NCI-H345 (cell line): ENCODE results near the gene OTOF.

ENCODE experiments used
- DNase-seq: peaks from one replicate; lab custom pipeline; 2025; lab: John Stamatoyannopoulos, UW

OTOF gene

GRCh38 chr2:26477911-26478253, at the start of gene OTOF:
OTOF (minus strand) TSS chr2:26478124.
- no peak for DNase-seq

- DNase-seq, result no peak
These were observed 48.7 kb upstream of the OTOF start for GRCh38 chr2:26526589-26526988.

- DNase-seq, result no peak
These were observed 48.2 kb upstream of the OTOF start for GRCh38 chr2:26526105-26526504.

DNA sequence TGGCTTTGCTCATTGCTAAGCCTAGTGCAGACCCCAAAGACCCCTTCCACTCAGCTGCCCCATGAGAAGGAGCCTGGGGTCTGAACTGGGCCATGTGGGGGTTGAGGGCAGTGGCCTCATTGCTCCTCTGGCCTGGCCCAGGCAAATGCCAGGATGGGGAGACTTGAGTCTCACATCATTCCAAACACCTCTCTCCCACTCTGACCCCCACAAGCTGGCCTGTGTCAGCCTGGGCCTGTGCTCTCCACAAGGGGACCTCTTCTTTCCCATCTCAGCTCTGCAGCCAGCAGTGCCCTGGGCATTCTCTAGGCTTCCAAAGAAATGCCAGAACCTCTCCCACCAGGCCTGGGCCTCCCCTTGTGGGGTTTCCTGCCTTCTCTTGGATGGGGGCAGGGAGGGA, 45.8 kb upstream of the OTOF start:
- DNase-seq, result no peak

DNA sequence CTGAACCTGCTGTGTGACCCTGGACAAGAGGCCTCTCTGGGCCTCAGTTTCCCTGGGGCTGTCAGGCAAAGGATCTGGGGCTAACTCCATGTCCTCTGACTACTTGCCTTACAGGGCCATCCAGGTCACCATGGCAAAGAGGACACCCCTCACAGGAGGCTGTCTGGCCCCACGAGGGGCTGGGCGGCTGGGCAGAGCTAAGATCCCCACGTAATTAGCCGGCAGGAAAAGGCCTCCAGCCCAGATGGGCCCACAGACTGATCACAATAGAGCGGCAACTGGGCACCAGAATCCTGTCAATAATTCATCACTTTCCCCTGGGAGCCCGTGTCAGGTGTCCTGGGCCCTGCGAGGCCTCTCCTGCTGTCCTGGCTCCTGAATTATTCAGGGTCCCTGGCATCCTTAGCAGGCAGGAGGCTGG, 44.8 kb upstream of the OTOF start:
- no peak for DNase-seq

GRCh38 chr2:26522325-26522724, 44.4 kb upstream of the OTOF start:
- DNase-seq, result no peak

- DNase-seq, result no peak
These were observed 43.9 kb upstream of the OTOF start for GRCh38 chr2:26521913-26522180.

- peak; percentile 49 for DNase-seq
These were observed 43.4 kb upstream of the OTOF start for GRCh38 chr2:26521054-26521912.

GRCh38 chr2:26520148-26520449, 42.2 kb upstream of the OTOF start:
- no peak for DNase-seq

GRCh38 chr2:26519396-26520147, 41.6 kb upstream of the OTOF start:
- no peak for DNase-seq

DNA sequence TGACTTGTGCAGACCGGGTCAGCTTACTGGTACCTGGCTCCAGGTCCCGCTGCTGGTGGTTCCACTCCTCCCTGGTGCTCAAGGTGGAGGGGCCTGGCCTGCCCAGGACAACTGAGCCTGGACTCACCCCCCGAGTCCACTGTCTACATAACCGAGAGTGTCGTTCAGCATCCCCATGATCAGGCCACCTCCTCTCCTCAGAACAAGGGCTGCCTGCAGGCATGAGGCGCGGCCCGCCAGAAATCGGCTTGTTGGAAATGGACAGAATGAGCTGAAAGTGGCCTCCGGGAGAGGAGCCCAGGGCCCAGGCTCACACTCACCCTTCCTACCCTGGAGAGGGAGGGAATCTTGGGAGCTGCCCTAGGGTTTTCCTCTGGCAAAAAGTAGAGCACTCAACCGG, 38.9 kb upstream of the OTOF start:
- DNase-seq, result no peak

GRCh38 chr2:26516246-26516645, 38.3 kb upstream of the OTOF start:
- DNase-seq, result no peak

GRCh38 chr2:26515771-26516170, 37.8 kb upstream of the OTOF start:
- DNase-seq, result no peak

DNA sequence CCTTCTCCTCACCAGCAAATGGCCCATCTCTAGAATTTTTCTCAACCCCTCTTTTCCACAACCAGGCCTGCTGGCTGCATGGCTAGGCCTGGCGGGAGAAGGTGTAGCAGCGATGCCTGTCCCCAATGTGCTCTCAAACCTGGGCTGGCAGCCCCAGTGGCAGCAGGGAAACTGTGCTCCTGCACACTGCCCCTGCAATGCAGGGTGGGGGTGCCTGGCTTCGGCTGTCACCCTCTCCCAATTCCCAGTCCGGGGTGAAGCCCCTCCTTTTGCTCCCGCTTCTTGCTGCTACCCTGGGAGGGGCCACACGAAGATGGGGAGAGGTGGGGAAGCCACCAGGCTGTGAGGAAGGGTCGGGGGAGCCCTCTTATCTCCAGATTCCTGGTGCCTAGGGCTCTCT, 36.1 kb upstream of the OTOF start:
- no peak for DNase-seq

DNA sequence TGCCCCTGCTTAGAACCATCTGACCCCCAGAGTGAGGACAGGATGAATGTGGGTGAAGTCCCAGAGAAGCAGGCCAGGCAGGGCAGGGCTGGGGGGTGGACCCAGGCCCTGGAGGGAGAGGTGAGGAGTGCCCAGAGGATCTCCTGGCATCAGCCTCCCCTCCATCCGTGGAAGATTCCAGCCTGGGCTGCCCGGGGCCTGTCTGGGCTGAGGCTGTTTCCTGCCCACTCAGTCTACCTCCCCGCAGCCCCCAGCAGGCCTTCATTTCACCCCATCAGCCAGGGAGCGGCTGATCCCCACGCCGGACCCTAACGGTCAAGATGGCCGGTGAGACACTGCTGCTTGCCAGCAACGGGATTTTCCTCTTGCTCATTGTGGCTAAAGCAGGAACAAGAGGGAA, 35.3 kb upstream of the OTOF start:
- DNase-seq, result no peak

DNA sequence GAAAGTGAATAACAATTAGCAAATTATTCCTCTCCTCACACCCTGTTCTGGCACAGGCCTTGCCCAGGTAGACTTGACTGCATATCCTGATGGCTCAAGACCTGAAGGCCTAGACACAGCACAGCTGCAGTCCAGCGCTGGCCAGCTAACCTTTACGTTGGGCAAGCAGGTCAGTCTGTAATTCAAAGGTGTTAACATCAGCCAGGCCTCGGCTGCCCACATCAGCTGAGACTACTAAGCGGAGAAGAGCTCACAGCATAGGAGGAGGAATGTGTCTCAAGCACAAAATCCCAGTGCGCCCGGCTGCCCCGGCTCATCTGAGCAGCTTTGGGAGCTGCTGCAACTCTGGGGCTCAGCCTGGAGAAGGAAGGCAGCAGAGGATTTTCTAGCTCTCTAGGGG, 33.5 kb upstream of the OTOF start:
- DNase-seq, result no peak

GRCh38 chr2:26510344-26510973, 32.5 kb upstream of the OTOF start:
- DNase-seq, result no peak

GRCh38 chr2:26509141-26509540, 31.2 kb upstream of the OTOF start:
- DNase-seq, result no peak

DNA sequence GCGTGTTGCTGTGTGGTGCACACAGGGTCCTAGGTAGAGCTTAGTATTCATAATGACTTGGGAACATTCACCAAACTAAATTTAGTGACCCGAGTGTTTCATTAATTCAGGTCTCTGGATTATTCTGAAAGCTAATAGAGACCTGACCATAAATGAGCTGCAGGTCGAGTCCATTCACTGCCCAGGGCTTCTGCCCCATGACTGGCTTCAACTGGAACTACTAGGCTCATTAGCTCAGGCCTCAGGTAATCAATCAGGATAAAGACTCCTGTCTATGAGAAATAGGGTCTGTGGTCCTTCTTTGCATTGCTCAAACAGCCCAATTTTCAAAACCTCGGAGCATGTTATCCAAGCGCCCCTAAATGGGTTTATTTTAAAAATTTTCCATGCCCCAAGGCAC, 30.0 kb upstream of the OTOF start:
- no peak for DNase-seq

GRCh38 chr2:26507088-26507487, 29.2 kb upstream of the OTOF start:
- no peak for DNase-seq

GRCh38 chr2:26506279-26506678, 28.4 kb upstream of the OTOF start:
- DNase-seq, result no peak

GRCh38 chr2:26504002-26504401, 26.1 kb upstream of the OTOF start:
- DNase-seq, result no peak

DNA sequence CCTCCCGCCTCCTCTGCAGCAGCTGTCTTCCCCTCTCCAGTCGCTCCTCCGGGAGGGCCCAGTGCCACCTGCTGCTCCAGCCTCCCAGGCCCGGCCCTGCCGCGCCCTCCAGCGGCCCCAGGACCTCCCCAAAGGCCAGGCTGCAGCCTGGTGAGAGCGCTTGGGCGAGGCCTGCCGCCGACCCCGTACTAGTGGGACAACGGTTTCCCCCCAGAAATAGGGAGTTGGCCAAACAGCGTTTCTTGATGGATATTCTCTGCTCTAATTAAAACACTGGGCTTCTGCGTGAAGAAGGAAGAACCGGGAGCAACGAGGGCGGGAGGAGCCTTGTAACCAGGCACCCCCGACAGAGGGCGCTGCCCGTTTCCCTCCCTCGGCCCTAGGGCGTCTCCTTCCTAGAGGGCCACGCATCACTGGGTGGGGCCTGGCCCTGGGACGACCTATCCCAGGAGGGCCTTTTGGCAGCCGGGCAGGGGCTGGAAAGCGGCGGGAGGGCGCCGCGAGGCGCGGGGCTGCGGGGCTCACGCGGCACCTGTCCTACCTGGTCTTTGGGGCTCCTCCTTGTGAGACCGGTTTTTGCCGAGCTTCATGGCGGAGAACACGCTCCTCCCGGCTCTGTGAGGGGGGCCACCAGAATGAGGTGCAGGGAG, 25.4 kb upstream of the OTOF start:
- peak; percentile 56 for DNase-seq
